ENCODE results near the gene GRM7. TPM values are rescaled to one million over a fixed set of nuclear protein-coding genes. Genes with fewer than 3 reads are reported as not detected.

The GRM7 gene
- total and polyA plus RNA-seq, 10 donors = 0.02 to 0.20 (median 0.14) TPM; not detected in 7

DNA sequence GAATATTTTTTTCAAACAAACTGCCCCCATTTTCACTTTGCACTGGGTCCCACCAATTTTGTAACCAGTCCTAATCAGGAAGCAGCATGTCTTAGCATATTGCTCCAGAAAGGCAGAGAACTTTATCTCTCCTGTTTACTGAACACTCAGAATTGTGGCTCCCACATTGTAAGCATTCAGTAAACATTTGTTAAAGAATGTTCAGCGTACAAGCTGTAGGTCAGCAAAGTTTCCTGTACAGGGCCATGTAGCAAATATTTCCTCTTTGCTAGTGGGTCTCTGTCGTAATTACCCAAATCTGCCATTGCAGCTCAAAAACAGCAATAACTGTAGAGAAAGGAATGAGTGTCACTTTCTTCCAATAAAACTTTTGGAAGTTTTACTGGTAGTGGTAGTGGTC lies 393.3 kb downstream of the GRM7 start:
- TF ChIP-seq, protein P1, sequence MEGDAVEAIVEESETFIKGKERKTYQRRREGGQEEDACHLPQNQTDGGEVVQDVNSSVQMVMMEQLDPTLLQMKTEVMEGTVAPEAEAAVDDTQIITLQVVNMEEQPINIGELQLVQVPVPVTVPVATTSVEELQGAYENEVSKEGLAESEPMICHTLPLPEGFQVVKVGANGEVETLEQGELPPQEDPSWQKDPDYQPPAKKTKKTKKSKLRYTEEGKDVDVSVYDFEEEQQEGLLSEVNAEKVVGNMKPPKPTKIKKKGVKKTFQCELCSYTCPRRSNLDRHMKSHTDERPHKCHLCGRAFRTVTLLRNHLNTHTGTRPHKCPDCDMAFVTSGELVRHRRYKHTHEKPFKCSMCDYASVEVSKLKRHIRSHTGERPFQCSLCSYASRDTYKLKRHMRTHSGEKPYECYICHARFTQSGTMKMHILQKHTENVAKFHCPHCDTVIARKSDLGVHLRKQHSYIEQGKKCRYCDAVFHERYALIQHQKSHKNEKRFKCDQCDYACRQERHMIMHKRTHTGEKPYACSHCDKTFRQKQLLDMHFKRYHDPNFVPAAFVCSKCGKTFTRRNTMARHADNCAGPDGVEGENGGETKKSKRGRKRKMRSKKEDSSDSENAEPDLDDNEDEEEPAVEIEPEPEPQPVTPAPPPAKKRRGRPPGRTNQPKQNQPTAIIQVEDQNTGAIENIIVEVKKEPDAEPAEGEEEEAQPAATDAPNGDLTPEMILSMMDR (IDR thresholded peaks at IDR 0.05 in 8 of 11, conservative IDR thresholded peaks at IDR 0.05 in 3 of 11) = no peak
- TF ChIP-seq POLR2A (IDR thresholded peaks at IDR 0.05) (no peak), POLR2AphosphoS5 (IDR thresholded peaks at IDR 0.05) (no peak)
- DNase-seq = no peak
- H3K4me3 ChIP-seq = no peak overlapping the region
- 62 to 78% (median 64%) methylated on average over 2 of the region's 2 CpGs for WGBS, 5 donors
- H3K36me3 ChIP-seq = no peaks in the 10 kb centered on the region
- peaks cover 0 to 21% (median 10%) of the 10 kb centered on the region in 8 donors for H3K9me3 ChIP-seq
- no peak overlapping the region for H3K27ac ChIP-seq
- no peaks in the 10 kb centered on the region for H3K27me3 ChIP-seq (replicated peaks in 1 of 7)
- no peaks in the 10 kb centered on the region for H3K4me1 ChIP-seq
- intact Hi-C loops (cut with DNase I; ENCODE audit: low total_unique reads) = no loop called here

GRCh38 chr3:7260975-7261374 lies 400.1 kb downstream of the GRM7 start:
- 78 to 96% (median 82%) methylated on average over 1 of the region's 1 CpG for WGBS, 5 donors
- intact Hi-C loops (cut with DNase I; ENCODE audit: low total_unique reads) = no loop called here
- H3K9me3 ChIP-seq = peaks cover 0 to 21% (median 11%) of the 10 kb centered on the region in 8 donors

GRCh38 chr3:7263347-7264195 lies 402.7 kb downstream of the GRM7 start:
- no peaks in the 10 kb centered on the region for H3K4me1 ChIP-seq
- peaks cover 0 to 11% (median 0%) of the 10 kb centered on the region in 8 donors for H3K9me3 ChIP-seq
- intact Hi-C loops (cut with DNase I; ENCODE audit: low total_unique reads) = no loop called here
- H3K4me3 ChIP-seq = no peak overlapping the region
- no peak overlapping the region for H3K27ac ChIP-seq
- TF ChIP-seq POLR2AphosphoS5 (IDR thresholded peaks at IDR 0.05) = no peak
- no peak for TF ChIP-seq POLR2A (IDR thresholded peaks at IDR 0.05)
- TF ChIP-seq, protein P1 (IDR thresholded peaks at IDR 0.05 in 8 of 11, conservative IDR thresholded peaks at IDR 0.05 in 3 of 11) = no peak
- H3K27me3 ChIP-seq (replicated peaks in 1 of 7) = no peaks in the 10 kb centered on the region
- 89 to 96% (median 93%) methylated on average over 11 to 13 of the region's 13 CpGs for WGBS, 5 donors
- DNase-seq = no peak
- no peaks in the 10 kb centered on the region for H3K36me3 ChIP-seq

More at GRCh38 chr3:7260975-7261374, 400.1 kb downstream of the GRM7 start:
- Histone ChIP-seq H3K4me3 (no peak overlapping the region), H3K27ac (no peak overlapping the region), H3K27me3 (replicated peaks in 1 of 7) (no peaks in the 10 kb centered on the region), H3K36me3 (no peaks in the 10 kb centered on the region), H3K4me1 (no peaks in the 10 kb centered on the region)
- TF ChIP-seq POLR2AphosphoS5 (IDR thresholded peaks at IDR 0.05) = no peak
- DNase-seq = no peak

DNA sequence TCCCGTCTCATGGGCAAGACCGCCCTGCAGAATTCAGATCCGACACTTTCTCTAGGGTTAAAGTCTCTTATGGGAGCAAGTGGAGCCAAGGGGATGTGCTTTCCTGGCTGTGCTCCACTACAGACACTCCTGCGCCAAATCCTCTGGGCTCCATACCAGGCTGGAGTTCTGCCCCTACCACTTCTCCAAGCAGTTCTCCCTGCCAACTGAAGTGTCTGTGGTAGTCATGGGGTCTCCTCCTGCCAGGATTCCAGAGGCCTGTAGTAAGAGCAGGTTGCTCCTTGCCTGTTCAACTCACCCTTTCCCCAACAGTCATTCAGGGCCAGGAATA lies 403.2 kb downstream of the GRM7 start:
- WGBS, 5 donors = 92 to 98% (median 95%) methylated on average over 2 to 4 of the region's 4 CpGs

More for the DNA sequence above, 403.2 kb downstream of the GRM7 start:
- intact Hi-C loops (cut with DNase I; ENCODE audit: low total_unique reads) = no loop called here
- H3K4me3 ChIP-seq = no peak overlapping the region
- H3K27ac ChIP-seq = no peak overlapping the region
- no peaks in the 10 kb centered on the region for H3K36me3 ChIP-seq
- no peak for TF ChIP-seq POLR2A (IDR thresholded peaks at IDR 0.05)
- TF ChIP-seq, protein P1 (IDR thresholded peaks at IDR 0.05 in 8 of 11, conservative IDR thresholded peaks at IDR 0.05 in 3 of 11) = no peak
- no peaks in the 10 kb centered on the region for H3K4me1 ChIP-seq
- peaks cover 0 to 11% (median 0%) of the 10 kb centered on the region in 8 donors for H3K9me3 ChIP-seq
- H3K27me3 ChIP-seq (replicated peaks in 1 of 7) = no peaks in the 10 kb centered on the region
- DNase-seq = no peak
